A549 (cell line): ENCODE results near the gene MYRFL. TPM values are rescaled to one million over a fixed set of nuclear protein-coding genes. Genes with fewer than 3 reads are reported as not detected.

Experiments used
- ATAC-seq, 2 experiments: fragments of 200-7000 bp in 1 of 2; fragments of >200 bp in 1 of 2; cut with Nextera tagmentation in 1 of 2; cut with Tn5 transposase in 1 of 2; 3 replicates each; pipeline versions ENCODE4 v1.8.0 to v1.9.1; 2018 to 2020; ENCODE audit warnings: mild to moderate bottlenecking in 1 of 2, moderate library complexity in 1 of 2
- CTCF ChIA-PET: fragments of 300-600 bp; sonication (Branson Sonifier 250); formaldehyde crosslinking; extraction: SDS; loops from one replicate; lab custom pipeline; 2021; ENCODE audit warnings: antibody characterized with exemption, inconsistent platforms; lab: Yijun Ruan, JAX
- POLR2A ChIA-PET: fragments of 350-600 bp; formaldehyde crosslinking; extraction: SDS; loops from one replicate; lab custom pipeline; 2021; ENCODE audit warnings: antibody characterized with exemption, inconsistent platforms; lab: Yijun Ruan, JAX
- DNase-seq, 2 experiments: peaks; one replicate each; pipeline versions ENCODE4 v3.0.0 to v3.0.0-alpha.2; 2011 to 2016; ENCODE audit warnings: low read depth in 1 of 2, low spot score in 1 of 2
- FAIRE-seq: peaks from 2 replicates; lab custom pipeline; 2011; peaks lifted over from hg19 to GRCh38; lab: Jason Lieb, UNC
- H3K27ac ChIP-seq, 2 experiments: fragments of >200 bp; sonication (Bioruptor Twin); formaldehyde crosslinking; 3 replicates each; pipeline ENCODE4 v1.5.1; 2016 to 2017
- H3K4me1 ChIP-seq: fragments of >200 bp; sonication (Bioruptor Twin); formaldehyde crosslinking; 3 replicates; pipeline ENCODE4 v1.6.1; 2016
- H3K4me2 ChIP-seq: fragments of >200 bp; sonication (Bioruptor Twin); formaldehyde crosslinking; 3 replicates; pipeline ENCODE4 v1.6.1; 2016
- H3K4me3 ChIP-seq: fragments of >200 bp; sonication (Bioruptor Twin); formaldehyde crosslinking; 3 replicates; pipeline ENCODE4 v1.5.1; 2016
- H3K9me3 ChIP-seq: fragments of >200 bp; sonication (Bioruptor Twin); formaldehyde crosslinking; 3 replicates; pipeline ENCODE4 v1.6.1; 2016
- ATOH8 ChIP-seq: fragments of 250-450 bp; sonication (Bioruptor Pico); IDR thresholded peaks from 2 replicates; pipeline ENCODE4 v1.5.0; 2020; ENCODE audit warnings: low read depth, mild to moderate bottlenecking, moderate library complexity
- BHLHE40 ChIP-seq: IDR thresholded peaks from 2 replicates; pipeline ENCODE4 v1.6.1; 2012; ENCODE audit warnings: low read depth, low read length, inconsistent platforms
- EHMT2 ChIP-seq: fragments of 200-600 bp; sonication (generic); IDR thresholded peaks from 2 replicates; pipeline ENCODE4 v1.6.1; 2016; ENCODE audit warnings: antibody characterized with exemption, low read depth, mild to moderate bottlenecking, moderate library complexity
- HES2 ChIP-seq: fragments of >200 bp; sonication (Bioruptor Twin); formaldehyde crosslinking; IDR thresholded peaks from 2 replicates; pipeline ENCODE4 v1.6.1; 2016
- HOXB13 ChIP-seq: fragments of 250-450 bp; sonication (Bioruptor Pico); IDR thresholded peaks from 2 replicates; pipeline ENCODE4 v1.5.0; 2020; ENCODE audit warnings: low read depth, mild to moderate bottlenecking, moderate library complexity
- HOXB5 ChIP-seq: fragments of 250-450 bp; sonication (Bioruptor Pico); IDR thresholded peaks from 2 replicates; pipeline ENCODE4 v1.5.0; 2020; ENCODE audit warnings: mild to moderate bottlenecking, moderate library complexity
- JUNB ChIP-seq: fragments of >200 bp; sonication (Bioruptor Twin); formaldehyde crosslinking; IDR thresholded peaks from 2 replicates; pipeline ENCODE4 v1.6.1; 2016
- MAFK ChIP-seq: fragments of 450-650 bp; IDR thresholded peaks from 2 replicates; pipeline ENCODE4 v1.6.1; 2014; ENCODE audit not compliant: partially characterized antibody
- NFE2L2 ChIP-seq: fragments of 150-350 bp; conservative IDR thresholded peaks from 2 replicates; pipeline ENCODE4 v1.6.1; 2014; ENCODE audit warnings: low read length
- NR3C1 ChIP-seq: fragments of >200 bp; sonication (Bioruptor Twin); formaldehyde crosslinking; IDR thresholded peaks from 3 replicates; pipeline ENCODE4 v1.6.1; 2017
- PHF8 ChIP-seq: fragments of 200-600 bp; sonication (generic); IDR thresholded peaks from 2 replicates; pipeline ENCODE4 v1.6.1; 2016; ENCODE audit warnings: low read depth, mild to moderate bottlenecking, antibody characterized with exemption, moderate library complexity, borderline replicate concordance
- RAD21 ChIP-seq, 2 experiments: fragments of >200 bp in 1 of 2; sonication (Bioruptor Twin) in 1 of 2; formaldehyde crosslinking in 1 of 2; IDR thresholded peaks in 1 of 2; conservative IDR thresholded peaks in 1 of 2; 2 replicates in 1 of 2; 3 replicates in 1 of 2; pipeline ENCODE4 v1.6.1; 2012 to 2018; ENCODE audit warnings: inconsistent platforms in 1 of 2
- RARB ChIP-seq: fragments of 250-450 bp; sonication (Bioruptor Pico); IDR thresholded peaks from 2 replicates; pipeline ENCODE4 v1.8.0; 2021; ENCODE audit warnings: mild to moderate bottlenecking, moderate library complexity
- RFX5 ChIP-seq: fragments of 450-650 bp; IDR thresholded peaks from 2 replicates; pipeline ENCODE4 v1.7.1; 2014; ENCODE audit warnings: antibody characterized with exemption, mild to moderate bottlenecking, moderate library complexity
- SMC3 ChIP-seq: fragments of >200 bp; sonication (Bioruptor Twin); formaldehyde crosslinking; IDR thresholded peaks from 3 replicates; pipeline ENCODE4 v1.6.1; 2018; ENCODE audit warnings: inconsistent platforms
- TFCP2L1 ChIP-seq: fragments of 250-450 bp; sonication (Bioruptor Pico); IDR thresholded peaks from 2 replicates; pipeline ENCODE4 v1.5.0; 2021; ENCODE audit warnings: mild to moderate bottlenecking
- ZC3H11A ChIP-seq: fragments of 450-650 bp; IDR thresholded peaks from 2 replicates; pipeline ENCODE4 v1.6.1; 2014; ENCODE audit warnings: antibody characterized with exemption, mild to moderate bottlenecking
- ZSCAN20 ChIP-seq: fragments of 250-450 bp; sonication (Bioruptor Pico); IDR thresholded peaks from 2 replicates; pipeline ENCODE4 v1.8.0; 2022; ENCODE audit warnings: mild to moderate bottlenecking, moderate library complexity
- WGBS: methylation state at CpG from one replicate; pipeline ENCODE4 v1.1.6; 2017; ENCODE audit errors: missing lambda C conversion rate; 5-methylcytosine and 5-hydroxymethylcytosine counted together
- polyA plus RNA-seq, 4 experiments: library from polyadenylated mRNA; depleted of rRNA in 3 of 4; stranded (reverse); fragments of >200 nt; fragmentation: RNase III in 1 of 4; extraction: RNeasy Plus Mini Kit Qiagen cat#74134 plus additional on column Dnase treatment in 1 of 4; gene quantifications; 2 replicates in 3 of 4; 3 replicates in 1 of 4; pipeline ENCODE4 v1.2.3, GENCODE V29; 2011 to 2017
- TF ChIP-seq, protein P1 (sequence below): fragments of 250-450 bp; sonication (Bioruptor Pico); IDR thresholded peaks from 2 replicates; pipeline ENCODE4 v1.5.0; 2021; ENCODE audit warnings: mild to moderate bottlenecking, moderate library complexity, borderline replicate concordance
- TF ChIP-seq, protein P2 (sequence below): IDR thresholded peaks from 2 replicates; pipeline ENCODE4 v1.6.1; 2012

MYRFL gene
- polyA plus RNA-seq, 2 of the 4 experiments (the other 2 are of a cell fraction) = 0.04 TPM; not detected in 1

DNA sequence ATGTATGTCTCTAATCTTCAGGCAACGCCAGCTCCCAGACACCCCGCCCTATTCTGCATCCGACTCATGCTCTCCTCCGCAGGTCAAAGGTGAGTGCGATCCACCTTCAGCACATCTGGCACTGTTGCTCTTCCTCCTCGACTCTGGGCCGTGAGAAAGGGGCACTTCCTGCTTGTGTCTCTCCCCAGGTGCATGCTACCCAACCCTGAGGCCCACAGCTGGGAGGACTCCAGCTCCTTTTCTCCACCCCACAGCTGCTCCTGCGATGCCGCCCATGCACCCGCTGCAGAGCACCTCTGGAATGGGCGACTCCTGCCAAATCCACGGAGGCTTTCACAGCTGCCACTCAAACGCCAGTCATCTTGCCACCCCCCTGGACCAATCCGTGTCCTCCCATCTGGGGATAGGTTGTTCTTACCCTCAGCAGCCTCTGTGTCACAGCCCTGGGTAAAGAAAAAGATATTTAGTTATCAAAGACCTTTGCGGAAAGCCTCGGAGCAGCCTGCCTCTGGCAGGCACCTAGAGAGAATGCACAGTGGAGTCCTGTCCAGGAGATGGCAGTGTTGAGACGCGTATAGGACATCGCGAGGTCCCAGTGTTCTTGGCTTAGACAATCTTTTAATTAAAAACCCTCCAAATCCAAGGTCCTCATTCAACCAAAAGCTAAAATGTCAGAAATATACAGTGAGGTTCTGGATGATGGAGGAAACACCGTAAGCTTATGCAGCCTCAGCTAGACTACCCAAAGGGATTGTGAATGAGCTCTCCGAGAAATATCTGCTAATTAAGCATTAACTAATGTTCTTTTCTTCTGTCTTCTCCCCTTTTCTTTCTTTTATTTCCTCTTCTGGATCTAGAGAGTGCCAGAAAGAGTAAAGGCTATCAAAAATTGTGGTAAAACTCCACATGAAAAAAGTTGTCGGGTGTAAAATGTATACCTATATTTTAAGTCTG, 54.3 kb downstream of the MYRFL start (continued):
- TF ChIP-seq EHMT2 (no peak), RFX5 (no peak), HOXB5 (no peak), ATOH8 (CRISPR knock-in tag) (no peak), NFE2L2 (no peak), NR3C1 (no peak), PHF8 (no peak), SMC3 (peak; percentile 81), RARB (CRISPR knock-in tag) (no peak)
- TF ChIP-seq, protein P1, sequence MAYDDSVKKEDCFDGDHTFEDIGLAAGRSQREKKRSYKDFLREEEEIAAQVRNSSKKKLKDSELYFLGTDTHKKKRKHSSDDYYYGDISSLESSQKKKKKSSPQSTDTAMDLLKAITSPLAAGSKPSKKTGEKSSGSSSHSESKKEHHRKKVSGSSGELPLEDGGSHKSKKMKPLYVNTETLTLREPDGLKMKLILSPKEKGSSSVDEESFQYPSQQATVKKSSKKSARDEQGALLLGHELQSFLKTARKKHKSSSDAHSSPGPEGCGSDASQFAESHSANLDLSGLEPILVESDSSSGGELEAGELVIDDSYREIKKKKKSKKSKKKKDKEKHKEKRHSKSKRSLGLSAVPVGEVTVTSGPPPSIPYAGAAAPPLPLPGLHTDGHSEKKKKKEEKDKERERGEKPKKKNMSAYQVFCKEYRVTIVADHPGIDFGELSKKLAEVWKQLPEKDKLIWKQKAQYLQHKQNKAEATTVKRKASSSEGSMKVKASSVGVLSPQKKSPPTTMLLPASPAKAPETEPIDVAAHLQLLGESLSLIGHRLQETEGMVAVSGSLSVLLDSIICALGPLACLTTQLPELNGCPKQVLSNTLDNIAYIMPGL = no peak

DNA sequence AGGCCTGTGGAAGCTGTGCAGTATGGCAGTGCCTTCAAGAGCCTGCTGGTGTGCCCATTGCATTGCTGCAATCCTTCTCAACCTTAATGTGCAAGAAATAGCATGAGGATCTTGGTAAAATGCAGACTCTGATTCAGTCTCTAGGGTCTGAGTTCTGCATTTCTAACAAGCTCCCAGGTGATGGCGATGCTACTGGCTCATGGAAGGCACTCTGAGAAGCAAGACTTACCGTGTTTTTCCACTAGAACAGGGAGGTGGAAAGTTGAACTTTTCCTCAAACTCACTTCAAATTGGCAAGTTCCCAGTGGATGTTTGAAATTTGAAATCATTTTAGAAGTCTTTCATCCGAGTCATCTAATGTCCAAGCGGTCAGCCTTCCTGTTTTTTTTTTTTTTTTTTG, 55.5 kb downstream of the MYRFL start:
- H3K9me3 ChIP-seq = no peaks in the 10 kb centered on the region
- DNase-seq (peak in 1 of 2 experiments; percentile 16), FAIRE-seq (no peak), ATAC-seq (peak in 1 of 2 experiments; percentile 24; a peak in 3 of 6 replicates)
- H3K27ac ChIP-seq = no peak overlapping the region
- 0 out of 3 replicates have a peak, but pooled peaks cover 4% of the 10 kb centered on the region for H3K4me1 ChIP-seq
- ChIA-PET POLR2A (no interaction called here), CTCF (interaction anchor here (0.8 to 6.2 kb wide), 13 partner anchors 12 to 883 kb away, joined by 3 to 57 read pairs (median 10); no protein-coding TSS in a partner anchor)
- no peak overlapping the region for H3K4me3 ChIP-seq
- H3K4me2 ChIP-seq = no peak overlapping the region
- WGBS = 30% methylated on average over 4 of the region's 4 CpGs
- TF ChIP-seq ZC3H11A (no peak), HOXB13 (CRISPR knock-in tag) (no peak), TFCP2L1 (CRISPR knock-in tag) (no peak), HES2 (no peak), RAD21 (conservative IDR thresholded peaks at IDR 0.05 in 1 of 2, IDR thresholded peaks at IDR 0.05 in 1 of 2) (no peak), BHLHE40 (no peak), NFE2L2 (no peak), MAFK (no peak)
- TF ChIP-seq, protein P1 = no peak
- TF ChIP-seq, protein P2, sequence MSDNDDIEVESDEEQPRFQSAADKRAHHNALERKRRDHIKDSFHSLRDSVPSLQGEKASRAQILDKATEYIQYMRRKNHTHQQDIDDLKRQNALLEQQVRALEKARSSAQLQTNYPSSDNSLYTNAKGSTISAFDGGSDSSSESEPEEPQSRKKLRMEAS = no peak

DNA sequence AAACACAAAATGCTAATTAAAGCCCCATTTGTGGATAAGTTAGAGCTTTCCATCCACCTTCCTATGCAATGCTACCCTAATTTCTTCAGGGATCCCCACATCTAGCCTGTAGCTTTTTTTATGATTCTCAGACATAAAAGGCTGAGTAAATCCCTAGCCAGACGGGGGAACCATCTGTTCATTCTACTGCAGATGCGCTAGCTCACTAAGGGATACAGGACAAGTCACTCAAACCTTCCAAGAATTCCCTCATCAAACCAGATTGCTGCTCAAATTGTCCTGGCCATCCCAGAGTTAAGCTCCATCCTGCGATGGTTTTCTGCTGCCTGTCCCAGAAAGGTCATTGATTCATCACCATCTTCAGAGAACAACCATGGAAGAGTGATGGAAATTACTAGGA, 56.7 kb downstream of the MYRFL start:
- DNase-seq (no peak), FAIRE-seq (no peak), ATAC-seq (no peak)
- no peak overlapping the region for H3K27ac ChIP-seq
- H3K4me3 ChIP-seq = no peak overlapping the region
- H3K4me1 ChIP-seq = 0 out of 3 replicates have a peak, but pooled peaks cover 4% of the 10 kb centered on the region
- ChIA-PET CTCF (interaction anchor here (1.3 to 6.2 kb wide), 2 partner anchors 695 to 847 kb away, joined by 5 to 48 read pairs; no protein-coding TSS in a partner anchor), POLR2A (no interaction called here)
- H3K4me2 ChIP-seq = no peak overlapping the region
- no peaks in the 10 kb centered on the region for H3K9me3 ChIP-seq
- WGBS = 51% methylated on average over 3 of the region's 3 CpGs
- no peak for TF ChIP-seq JUNB
- no peak for TF ChIP-seq ZSCAN20 (CRISPR knock-in tag)
